HepG2 (cell line): Measurements from ENCODE around the gene ZBED1. TPM values are rescaled to one million over a fixed set of nuclear protein-coding genes. Genes with fewer than 3 reads are reported as not detected.
"Not testable (repeated sequence)": the region's sequence is repeated elsewhere in the genome, so short reads cannot be mapped to it uniquely, and the experiment has no call there.

Experiments
- ATAC-seq: fragments of 200-7000 bp; cut with Tn5 transposase; 3 replicates; pipeline ENCODE4 v1.9.1; 2020; ENCODE audit warnings: mild to moderate bottlenecking, moderate library complexity
- BruUV-seq: library from RNA; stranded (reverse); fragments of 400-500 nt; replicated peaks from 2 replicates; lab custom pipeline; 2021; lab: Mats Ljungman, UMichigan
- CTCF ChIA-PET: fragments of 300-600 bp; formaldehyde crosslinking; extraction: SDS; loops from one replicate; lab custom pipeline; 2021; ENCODE audit warnings: low total read pairs, inconsistent platforms, low intra/inter-chr PET ratio; lab: Yijun Ruan, JAX
- POLR2A ChIA-PET: fragments of 350-600 bp; sonication (Branson Sonifier 250); formaldehyde crosslinking; loops from one replicate; lab custom pipeline; 2020; ENCODE audit warnings: antibody characterized with exemption, inconsistent platforms; lab: Yijun Ruan, JAX
- DNase-seq: peaks from one replicate; pipeline ENCODE4 v3.0.0-alpha.2; 2015; ENCODE audit warnings: low spot score
- FAIRE-seq: peaks from 3 replicates; lab custom pipeline; 2011; peaks lifted over from hg19 to GRCh38; lab: Jason Lieb, UNC
- H2AFZ ChIP-seq: one replicate; pipeline ENCODE4 v1.6.1; 2011; ENCODE audit warnings: low read length, inconsistent platforms
- H3K27ac ChIP-seq: fragments of 300-600 bp; 3 replicates; pipeline ENCODE4 v1.8.0; 2011; ENCODE audit warnings: mixed run types, mild to moderate bottlenecking, mixed read lengths, low read length, inconsistent platforms; ENCODE audit not compliant: insufficient read depth; ENCODE audit errors: extremely low read length
- H3K27me3 ChIP-seq, 2 experiments: fragments of 200-600 bp in 1 of 2; 2 replicates in 1 of 2; 3 replicates in 1 of 2; pipeline versions ENCODE4 v1.6.0 to v1.8.0; 2011; ENCODE audit warnings: low read length in 2 of 2, mild to moderate bottlenecking in 2 of 2, moderate library complexity in 2 of 2, inconsistent platforms in 1 of 2; ENCODE audit not compliant: insufficient read depth in 2 of 2, control insufficient read depth in 1 of 2
- H3K36me3 ChIP-seq, 2 experiments: fragments of 200-600 bp in 1 of 2; replicated peaks in 1 of 2; 2 replicates in 1 of 2; 3 replicates in 1 of 2; pipeline versions ENCODE4 v1.5.1 to v1.8.0; 2011; ENCODE audit warnings: low read length in 2 of 2, inconsistent platforms in 1 of 2; ENCODE audit not compliant: insufficient read depth in 2 of 2, control insufficient read depth in 1 of 2
- H3K4me1 ChIP-seq: 2 replicates; pipeline ENCODE4 v1.5.1; 2012; ENCODE audit warnings: low read length, inconsistent platforms; ENCODE audit not compliant: insufficient read depth
- H3K4me2 ChIP-seq: 2 replicates; pipeline ENCODE4 v1.6.0; 2011; ENCODE audit warnings: low read depth, low read length, inconsistent platforms
- H3K4me3 ChIP-seq, 3 experiments: fragments of 200-600 bp in 1 of 3; sonication (generic), shearing (Covaris generic) in 1 of 3; replicated peaks in 1 of 3; 2 replicates each; pipeline ENCODE4 v1.5.1; 2011 to 2016; ENCODE audit warnings: low read length in 3 of 3, inconsistent platforms in 2 of 3, low read depth in 2 of 3, mild to moderate bottlenecking in 2 of 3, control low read depth in 1 of 3, mixed read lengths in 1 of 3; ENCODE audit not compliant: insufficient read depth in 1 of 3
- H3K79me2 ChIP-seq: one replicate; pipeline ENCODE4 v1.6.1; 2011; ENCODE audit warnings: low read length, inconsistent platforms; ENCODE audit not compliant: insufficient read depth
- H3K9ac ChIP-seq: 2 replicates; pipeline ENCODE4 v1.6.0; 2011; ENCODE audit warnings: mild to moderate bottlenecking, low read depth, low read length, inconsistent platforms; ENCODE audit not compliant: insufficient read depth
- H3K9me3 ChIP-seq: 2 replicates; pipeline ENCODE4 v1.5.1; 2012; ENCODE audit warnings: mild to moderate bottlenecking, low read length
- H4K20me1 ChIP-seq: 2 replicates; pipeline ENCODE4 v1.6.0; 2011; ENCODE audit warnings: inconsistent platforms, mild to moderate bottlenecking, low read length, moderate library complexity; ENCODE audit not compliant: insufficient read depth
- ADNP ChIP-seq: sonication (generic); formaldehyde crosslinking; IDR thresholded peaks from 2 replicates; pipeline ENCODE4 v1.4.0; 2020; ENCODE audit warnings: missing genetic modification reagents
- CREB1 ChIP-seq, 2 experiments: fragments of 450-650 bp in 1 of 2; IDR thresholded peaks; 2 replicates each; pipeline ENCODE4 v1.6.1; 2016 to 2017; ENCODE audit warnings: control low read depth in 1 of 2, mild to moderate bottlenecking in 1 of 2, missing compliant biosample characterization in 1 of 2, missing genetic modification characterization in 1 of 2
- ELF1 ChIP-seq: sonication (generic); formaldehyde crosslinking; IDR thresholded peaks from 2 replicates; pipeline ENCODE4 v1.4.0; 2020; ENCODE audit warnings: missing genetic modification reagents
- ELF3 ChIP-seq: IDR thresholded peaks from 2 replicates; pipeline ENCODE4 v1.6.1; 2016; ENCODE audit warnings: missing genetic modification reagents, missing compliant biosample characterization
- ESRRA ChIP-seq: sonication (generic); formaldehyde crosslinking; IDR thresholded peaks from 2 replicates; pipeline ENCODE4 v1.5.1; 2020; ENCODE audit warnings: mild to moderate bottlenecking, low read depth, missing genetic modification reagents
- FOXK1 ChIP-seq: sonication (generic); formaldehyde crosslinking; IDR thresholded peaks from 2 replicates; pipeline ENCODE4 v1.4.0; 2020; ENCODE audit warnings: low read depth, missing genetic modification reagents, borderline replicate concordance
- FOXP1 ChIP-seq, 2 experiments: fragments of 450-650 bp in 1 of 2; IDR thresholded peaks; 2 replicates each; pipeline ENCODE4 v1.6.1; 2017 to 2018; ENCODE audit warnings: antibody characterized with exemption in 1 of 2
- HDAC1 ChIP-seq: sonication (generic); formaldehyde crosslinking; IDR thresholded peaks from 2 replicates; pipeline ENCODE4 v1.5.1; 2020; ENCODE audit warnings: mild to moderate bottlenecking, missing genetic modification reagents
- JUND ChIP-seq: sonication (generic); formaldehyde crosslinking; IDR thresholded peaks from 2 replicates; pipeline ENCODE4 v1.8.0; 2022; ENCODE audit warnings: mild to moderate bottlenecking, missing genetic modification reagents
- MED1 ChIP-seq: sonication (generic); formaldehyde crosslinking; IDR thresholded peaks from 2 replicates; pipeline ENCODE4 v1.4.0; 2020; ENCODE audit warnings: missing genetic modification reagents
- NCOA2 ChIP-seq: sonication (generic); formaldehyde crosslinking; IDR thresholded peaks from 2 replicates; pipeline ENCODE4 v1.8.0; 2022; ENCODE audit warnings: inconsistent platforms
- PITX1 ChIP-seq: sonication (generic); formaldehyde crosslinking; IDR thresholded peaks from 2 replicates; pipeline ENCODE4 v1.5.1; 2020; ENCODE audit warnings: mild to moderate bottlenecking, missing genetic modification reagents
- SAP130 ChIP-seq: IDR thresholded peaks from 2 replicates; pipeline ENCODE4 v1.6.1; 2016; ENCODE audit warnings: low read depth
- SIX1 ChIP-seq: sonication (generic); formaldehyde crosslinking; IDR thresholded peaks from 2 replicates; pipeline ENCODE4 v1.4.0; 2020; ENCODE audit warnings: missing genetic modification reagents, borderline replicate concordance
- SOX5 ChIP-seq: IDR thresholded peaks from 2 replicates; pipeline ENCODE4 v1.6.1; 2016; ENCODE audit warnings: borderline replicate concordance
- TBX2 ChIP-seq: sonication (generic); formaldehyde crosslinking; IDR thresholded peaks from 2 replicates; pipeline ENCODE4 v1.5.0; 2020; ENCODE audit warnings: missing genetic modification reagents, mild to moderate bottlenecking, borderline replicate concordance
- TCF7L2 ChIP-seq: IDR thresholded peaks from 2 replicates; pipeline ENCODE4 v1.6.1; 2011; ENCODE audit warnings: mild to moderate bottlenecking, low read depth, low read length, moderate library complexity
- TFE3 ChIP-seq: IDR thresholded peaks from 2 replicates; pipeline ENCODE4 v1.6.1; 2016
- ZBTB25 ChIP-seq: IDR thresholded peaks from 2 replicates; pipeline ENCODE4 v1.6.1; 2018; ENCODE audit warnings: missing genetic modification reagents
- ZBTB33 ChIP-seq: sonication (generic); formaldehyde crosslinking; IDR thresholded peaks from 2 replicates; pipeline ENCODE4 v1.4.0; 2020; ENCODE audit warnings: missing genetic modification reagents
- ZNF331 ChIP-seq: sonication (generic); formaldehyde crosslinking; IDR thresholded peaks from 2 replicates; pipeline ENCODE4 v1.4.0; 2020; ENCODE audit warnings: missing genetic modification reagents
- ZSCAN21 ChIP-seq: sonication (generic); formaldehyde crosslinking; IDR thresholded peaks from 2 replicates; pipeline ENCODE4 v1.8.0; 2022; ENCODE audit warnings: mild to moderate bottlenecking, missing genetic modification reagents, moderate library complexity, borderline replicate concordance
- WGBS: methylation state at CpG from one replicate; pipeline ENCODE4 v1.1.6; 2017; ENCODE audit warnings: low lambda C conversion rate; 5-methylcytosine and 5-hydroxymethylcytosine counted together
- in situ Hi-C: cut with HindIII; loops from 2 replicates; pipeline ENCODE4 v1.10.0; 2017; ENCODE audit warnings: low pct_unique_long_range_greater_than_20kb; ENCODE audit not compliant: extremely low pct_ligation_motif_present
- intact Hi-C: fragments of 100-400 bp; cut with micrococcal nuclease; formaldehyde crosslinking; loops from one replicate; pipeline ENCODE4 v1.10.0; 2022; ENCODE audit not compliant: unreplicated experiment
- polyA plus RNA-seq, 8 experiments: library from polyadenylated mRNA; depleted of rRNA in 3 of 8; stranded (reverse) in 7 of 8; unstranded in 1 of 8; fragments of >200 nt; fragmentation: Illumina TruSeq in 4 of 8; extraction: Trizol in 4 of 8; gene quantifications; 2 replicates each; pipeline versions ENCODE4 v1.2.1 to v1.2.3, GENCODE V29; 2011 to 2016; ENCODE audit warnings: low read depth in 4 of 8, missing spikeins in 1 of 8, mixed read lengths in 1 of 8; ENCODE audit not compliant: insufficient read depth in 1 of 8
- total RNA-seq, 5 experiments: library from RNA; depleted of rRNA; stranded (reverse); fragments of >200 nt; fragmentation: Illumina TruSeq; extraction: Trizol; gene quantifications; 2 replicates each; pipeline ENCODE4 v1.2.3, GENCODE V29; 2016; ENCODE audit warnings: low read depth in 1 of 5

The ZBED1 gene
- total and polyA plus RNA-seq, 2 of the 13 experiments (the other 11 are each of a cell fraction or from before 2014, with no cell fraction given): 20.0 to 29.8 TPM

- Histone ChIP-seq H3K4me1 (peaks cover 45% of the 10 kb centered on the region), H3K79me2 (peaks cover 39% of the 10 kb centered on the region), H3K4me2 (peak overlapping the region; percentile 6; the same call in 1 of the 2 replicates), H3K27ac (peak overlapping the region; percentile 63)
- H3K4me3 ChIP-seq; intact Hi-C loops; CTCF ChIA-PET; BruUV-seq; POLR2A ChIA-PET; H4K20me1 ChIP-seq; H2AFZ ChIP-seq; H3K27me3 ChIP-seq; in situ Hi-C loops; H3K36me3 ChIP-seq; H3K9me3 ChIP-seq; H3K9ac ChIP-seq; TF ChIP-seq FOXP1 (IDR thresholded peaks at IDR 0.05); CREB1 (CRISPR knock-in tag; IDR thresholded peaks at IDR 0.05): not testable (repeated sequence)
- DNase-seq: peak; percentile 90
- peak; percentile 83 for ATAC-seq
- WGBS: 13% methylated on average over 15 of the region's 15 CpGs
- FAIRE-seq: peak; percentile 77
- TF ChIP-seq PITX1 (CRISPR knock-in tag) (peak; percentile 27; the same call in 1 of the 2 replicates), ZNF331 (peak; percentile 56), ZSCAN21 (CRISPR knock-in tag) (0 out of 2 replicates have a peak, but pooled peaks have one; percentile 26), ZBTB25 (CRISPR knock-in tag) (0 out of 2 replicates have a peak, but pooled peaks have one; percentile 17), MED1 (CRISPR knock-in tag) (peak; percentile 61; the same call in 1 of the 2 replicates), ADNP (peak; percentile 41; the same call in 1 of the 2 replicates), ESRRA (CRISPR knock-in tag) (0 out of 2 replicates have a peak, but pooled peaks have one; percentile 36), TCF7L2 (peak; percentile 37; the same call in 1 of the 2 replicates), FOXP1 (CRISPR knock-in tag; IDR thresholded peaks at IDR 0.05) (peak; percentile 67), SAP130 (CRISPR knock-in tag) (peak; percentile 92), JUND (peak; percentile 88), SIX1 (CRISPR knock-in tag) (peak; percentile 23; the same call in 1 of the 2 replicates), CREB1 (IDR thresholded peaks at IDR 0.05) (0 out of 2 replicates have a peak, but pooled peaks have one; percentile 5), TFE3 (peak; percentile 84), ELF3 (peak; percentile 53), NCOA2 (peak; percentile 51), ELF1 (0 out of 2 replicates have a peak, but pooled peaks have one; percentile 24), SOX5 (CRISPR knock-in tag) (peak; percentile 70; the same call in 1 of the 2 replicates), TBX2 (CRISPR knock-in tag) (peak; percentile 75; the same call in 1 of the 2 replicates), ZBTB33 (CRISPR knock-in tag) (peak; percentile 65; the same call in 1 of the 2 replicates), HDAC1 (CRISPR knock-in tag) (peak; percentile 51; the same call in 1 of the 2 replicates), FOXK1 (CRISPR knock-in tag) (peak; percentile 54; the same call in 1 of the 2 replicates)
These were observed 27.7 kb downstream of the ZBED1 start for GRCh38 chrX:2473064-2473463.
